GM13977 (cell line): ENCODE results near the gene CACNA1G.

Experiments
- DNase-seq: peaks from one replicate; pipeline ENCODE4 v3.0.0; 2012; ENCODE audit warnings: low spot score
- CTCF ChIP-seq: IDR thresholded peaks from 2 replicates; pipeline ENCODE4 v1.5.1; 2012; ENCODE audit warnings: mild to moderate bottlenecking, control low read depth; ENCODE audit not compliant: insufficient read depth; ENCODE audit errors: extremely low read depth, missing control alignments
- in situ Hi-C: fragments of 300-500 bp; cut with MboI; formaldehyde crosslinking; loops from one replicate; pipeline ENCODE4 v1.12.0; 2022; ENCODE audit warnings: low sequenced_read_pairs, low pct_unique_long_range_greater_than_20kb, mixed read lengths, inconsistent platforms; ENCODE audit not compliant: unreplicated experiment

Gene CACNA1G

GRCh38 chr17:50613007-50613992 is 52.8 kb downstream of the CACNA1G start:
- DNase-seq = no peak
- TF ChIP-seq CTCF = no peak
- in situ Hi-C loops = no loop called here

GRCh38 chr17:50614471-50615051 is 54.0 kb downstream of the CACNA1G start:
- no peak for DNase-seq
- no peak for TF ChIP-seq CTCF
- in situ Hi-C loops = no loop called here

GRCh38 chr17:50615828-50616227 is 55.3 kb downstream of the CACNA1G start:
- TF ChIP-seq CTCF = no peak
- in situ Hi-C loops = no loop called here

GRCh38 chr17:50618300-50618699 is 57.8 kb downstream of the CACNA1G start:
- no peak for TF ChIP-seq CTCF
- in situ Hi-C loops = no loop called here
- no peak for DNase-seq

More at GRCh38 chr17:50615828-50616227, 55.3 kb downstream of the CACNA1G start:
- DNase-seq = no peak

DNA sequence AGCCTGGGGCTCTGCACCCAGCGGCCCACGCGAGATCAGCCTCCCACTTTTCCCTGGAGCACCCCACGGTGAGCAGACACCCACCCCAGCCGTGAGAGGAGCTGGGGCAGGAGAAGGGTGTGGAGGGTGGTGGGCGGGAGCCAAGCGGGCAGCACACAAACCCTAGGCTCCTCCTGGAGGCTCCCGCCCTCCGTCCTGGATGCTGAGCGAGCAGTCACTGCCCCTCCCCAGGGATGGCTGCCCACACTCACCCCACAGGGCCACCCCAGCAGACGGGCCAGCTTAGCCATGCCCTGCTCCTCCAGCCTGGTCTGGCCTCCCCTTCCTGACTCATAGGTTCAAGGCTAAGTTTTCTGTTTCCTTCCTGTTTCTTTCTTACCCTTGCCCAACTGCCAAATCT is 58.4 kb downstream of the CACNA1G start:
- in situ Hi-C loops = no loop called here
- no peak for TF ChIP-seq CTCF
- DNase-seq = no peak

- in situ Hi-C loops = no loop called here
- no peak for TF ChIP-seq CTCF
These were observed 59.0 kb downstream of the CACNA1G start for GRCh38 chr17:50619489-50619888.

More at GRCh38 chr17:50619489-50619888, 59.0 kb downstream of the CACNA1G start:
- no peak for DNase-seq
